ENCODE data around the gene ATP6V0A1. TPM values are rescaled to one million over a fixed set of nuclear protein-coding genes. Genes with fewer than 3 reads are reported as not detected.

Gene ATP6V0A1
- total RNA-seq, 1 experiment from 2014 or later, result 55.2 TPM

DNA sequence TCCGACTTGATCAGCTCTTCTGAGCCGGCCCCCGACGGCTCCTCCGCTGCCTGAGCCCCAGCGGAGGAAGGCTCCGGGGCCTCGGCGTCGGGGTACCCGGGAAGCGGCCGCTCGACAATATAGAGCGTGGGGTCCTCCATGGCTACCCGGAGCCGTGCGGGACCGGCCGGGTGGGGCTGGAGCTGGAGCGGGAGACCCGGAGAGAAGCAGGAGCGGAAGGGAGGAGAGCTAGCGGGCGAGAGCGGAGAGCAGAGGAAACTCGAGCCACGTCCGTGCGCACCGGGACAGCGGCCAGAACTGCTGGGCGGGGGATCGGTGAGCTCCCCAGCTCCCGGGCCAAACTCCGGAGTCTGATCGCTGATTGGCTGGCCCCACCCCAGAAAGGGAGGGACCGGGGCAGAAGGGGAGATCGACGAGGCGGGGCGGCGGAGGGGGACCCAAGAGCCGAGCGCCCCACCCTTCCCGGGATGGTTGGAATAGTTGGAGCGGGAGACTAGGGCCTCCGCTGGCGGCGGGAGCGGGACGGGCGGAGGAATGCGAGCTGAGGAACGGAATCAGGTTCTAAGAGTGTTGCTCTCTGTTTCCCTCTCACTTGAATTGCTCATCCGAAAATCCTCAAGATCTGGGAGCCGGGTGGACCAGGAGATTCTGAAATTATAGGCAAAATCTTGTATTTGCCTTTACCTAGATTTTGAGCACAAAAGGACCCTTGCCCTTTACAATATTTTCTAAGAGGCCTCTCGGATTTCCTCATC, 35.5 kb upstream of the ATP6V0A1 start, which contains the start of gene CAVIN1 (continued):
- TF ChIP-seq, protein P1, sequence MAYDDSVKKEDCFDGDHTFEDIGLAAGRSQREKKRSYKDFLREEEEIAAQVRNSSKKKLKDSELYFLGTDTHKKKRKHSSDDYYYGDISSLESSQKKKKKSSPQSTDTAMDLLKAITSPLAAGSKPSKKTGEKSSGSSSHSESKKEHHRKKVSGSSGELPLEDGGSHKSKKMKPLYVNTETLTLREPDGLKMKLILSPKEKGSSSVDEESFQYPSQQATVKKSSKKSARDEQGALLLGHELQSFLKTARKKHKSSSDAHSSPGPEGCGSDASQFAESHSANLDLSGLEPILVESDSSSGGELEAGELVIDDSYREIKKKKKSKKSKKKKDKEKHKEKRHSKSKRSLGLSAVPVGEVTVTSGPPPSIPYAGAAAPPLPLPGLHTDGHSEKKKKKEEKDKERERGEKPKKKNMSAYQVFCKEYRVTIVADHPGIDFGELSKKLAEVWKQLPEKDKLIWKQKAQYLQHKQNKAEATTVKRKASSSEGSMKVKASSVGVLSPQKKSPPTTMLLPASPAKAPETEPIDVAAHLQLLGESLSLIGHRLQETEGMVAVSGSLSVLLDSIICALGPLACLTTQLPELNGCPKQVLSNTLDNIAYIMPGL (CRISPR knock-in tag; IDR thresholded peaks at IDR 0.05), result peak; percentile 68; the same call in 1 of the 2 replicates
- TF ChIP-seq, protein P2, sequence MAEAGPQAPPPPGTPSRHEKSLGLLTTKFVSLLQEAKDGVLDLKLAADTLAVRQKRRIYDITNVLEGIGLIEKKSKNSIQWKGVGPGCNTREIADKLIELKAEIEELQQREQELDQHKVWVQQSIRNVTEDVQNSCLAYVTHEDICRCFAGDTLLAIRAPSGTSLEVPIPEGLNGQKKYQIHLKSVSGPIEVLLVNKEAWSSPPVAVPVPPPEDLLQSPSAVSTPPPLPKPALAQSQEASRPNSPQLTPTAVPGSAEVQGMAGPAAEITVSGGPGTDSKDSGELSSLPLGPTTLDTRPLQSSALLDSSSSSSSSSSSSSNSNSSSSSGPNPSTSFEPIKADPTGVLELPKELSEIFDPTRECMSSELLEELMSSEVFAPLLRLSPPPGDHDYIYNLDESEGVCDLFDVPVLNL (CRISPR knock-in tag; IDR thresholded peaks at IDR 0.05; ENCODE audit: borderline replicate concordance, low read depth), result peak; percentile 45; the same call in 1 of the 2 replicates
- TF ChIP-seq ZNF416 (CRISPR knock-in tag; IDR thresholded peaks at IDR 0.05) (no peak), EMX1 (CRISPR knock-in tag; IDR thresholded peaks at IDR 0.05) (no peak), CREB1 (CRISPR knock-in tag; IDR thresholded peaks at IDR 0.05) (peak; percentile 52; the same call in 1 of the 2 replicates), PRRX2 (CRISPR knock-in tag; IDR thresholded peaks at IDR 0.05) (no peak), ZNF671 (CRISPR knock-in tag; IDR thresholded peaks at IDR 0.05) (no peak), ZNF219 (CRISPR knock-in tag; IDR thresholded peaks at IDR 0.05; ENCODE audit: borderline replicate concordance) (no peak), NR3C1 (CRISPR knock-in tag; conservative IDR thresholded peaks at IDR 0.05; ENCODE audit: low read depth) (no peak), ZBTB21 (CRISPR knock-in tag; IDR thresholded peaks at IDR 0.05; ENCODE audit: borderline replicate concordance) (no peak), RELA (CRISPR knock-in tag; IDR thresholded peaks at IDR 0.05; ENCODE audit: borderline replicate concordance) (0 out of 2 replicates have a peak, but pooled peaks have one; percentile 14), ATF2 (CRISPR knock-in tag; IDR thresholded peaks at IDR 0.05; ENCODE audit: borderline replicate concordance, low read depth) (no peak; the same call in 1 of the 2 replicates), MAX (CRISPR knock-in tag; IDR thresholded peaks at IDR 0.05) (no peak), ERG (CRISPR knock-in tag; IDR thresholded peaks at IDR 0.05) (no peak), FOXJ3 (CRISPR knock-in tag; IDR thresholded peaks at IDR 0.05; ENCODE audit: borderline replicate concordance) (no peak), NFYB (CRISPR knock-in tag; conservative IDR thresholded peaks at IDR 0.05; ENCODE audit: low read depth) (peak; percentile 64), MXD4 (CRISPR knock-in tag; IDR thresholded peaks at IDR 0.05; ENCODE audit: borderline replicate concordance) (no peak), PREB (CRISPR knock-in tag; IDR thresholded peaks at IDR 0.05; ENCODE audit: borderline replicate concordance) (no peak), FOXP1 (CRISPR knock-in tag; IDR thresholded peaks at IDR 0.05; ENCODE audit: borderline replicate concordance) (0 out of 2 replicates have a peak, but pooled peaks have one; percentile 49)
- TF ChIP-seq, protein P3, sequence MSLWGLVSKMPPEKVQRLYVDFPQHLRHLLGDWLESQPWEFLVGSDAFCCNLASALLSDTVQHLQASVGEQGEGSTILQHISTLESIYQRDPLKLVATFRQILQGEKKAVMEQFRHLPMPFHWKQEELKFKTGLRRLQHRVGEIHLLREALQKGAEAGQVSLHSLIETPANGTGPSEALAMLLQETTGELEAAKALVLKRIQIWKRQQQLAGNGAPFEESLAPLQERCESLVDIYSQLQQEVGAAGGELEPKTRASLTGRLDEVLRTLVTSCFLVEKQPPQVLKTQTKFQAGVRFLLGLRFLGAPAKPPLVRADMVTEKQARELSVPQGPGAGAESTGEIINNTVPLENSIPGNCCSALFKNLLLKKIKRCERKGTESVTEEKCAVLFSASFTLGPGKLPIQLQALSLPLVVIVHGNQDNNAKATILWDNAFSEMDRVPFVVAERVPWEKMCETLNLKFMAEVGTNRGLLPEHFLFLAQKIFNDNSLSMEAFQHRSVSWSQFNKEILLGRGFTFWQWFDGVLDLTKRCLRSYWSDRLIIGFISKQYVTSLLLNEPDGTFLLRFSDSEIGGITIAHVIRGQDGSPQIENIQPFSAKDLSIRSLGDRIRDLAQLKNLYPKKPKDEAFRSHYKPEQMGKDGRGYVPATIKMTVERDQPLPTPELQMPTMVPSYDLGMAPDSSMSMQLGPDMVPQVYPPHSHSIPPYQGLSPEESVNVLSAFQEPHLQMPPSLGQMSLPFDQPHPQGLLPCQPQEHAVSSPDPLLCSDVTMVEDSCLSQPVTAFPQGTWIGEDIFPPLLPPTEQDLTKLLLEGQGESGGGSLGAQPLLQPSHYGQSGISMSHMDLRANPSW (CRISPR knock-in tag; conservative IDR thresholded peaks at IDR 0.05; ENCODE audit: low read depth), result no peak
- TF ChIP-seq, protein P4, sequence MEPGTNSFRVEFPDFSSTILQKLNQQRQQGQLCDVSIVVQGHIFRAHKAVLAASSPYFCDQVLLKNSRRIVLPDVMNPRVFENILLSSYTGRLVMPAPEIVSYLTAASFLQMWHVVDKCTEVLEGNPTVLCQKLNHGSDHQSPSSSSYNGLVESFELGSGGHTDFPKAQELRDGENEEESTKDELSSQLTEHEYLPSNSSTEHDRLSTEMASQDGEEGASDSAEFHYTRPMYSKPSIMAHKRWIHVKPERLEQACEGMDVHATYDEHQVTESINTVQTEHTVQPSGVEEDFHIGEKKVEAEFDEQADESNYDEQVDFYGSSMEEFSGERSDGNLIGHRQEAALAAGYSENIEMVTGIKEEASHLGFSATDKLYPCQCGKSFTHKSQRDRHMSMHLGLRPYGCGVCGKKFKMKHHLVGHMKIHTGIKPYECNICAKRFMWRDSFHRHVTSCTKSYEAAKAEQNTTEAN (CRISPR knock-in tag; IDR thresholded peaks at IDR 0.05), result no peak
- TF ChIP-seq, protein P5, sequence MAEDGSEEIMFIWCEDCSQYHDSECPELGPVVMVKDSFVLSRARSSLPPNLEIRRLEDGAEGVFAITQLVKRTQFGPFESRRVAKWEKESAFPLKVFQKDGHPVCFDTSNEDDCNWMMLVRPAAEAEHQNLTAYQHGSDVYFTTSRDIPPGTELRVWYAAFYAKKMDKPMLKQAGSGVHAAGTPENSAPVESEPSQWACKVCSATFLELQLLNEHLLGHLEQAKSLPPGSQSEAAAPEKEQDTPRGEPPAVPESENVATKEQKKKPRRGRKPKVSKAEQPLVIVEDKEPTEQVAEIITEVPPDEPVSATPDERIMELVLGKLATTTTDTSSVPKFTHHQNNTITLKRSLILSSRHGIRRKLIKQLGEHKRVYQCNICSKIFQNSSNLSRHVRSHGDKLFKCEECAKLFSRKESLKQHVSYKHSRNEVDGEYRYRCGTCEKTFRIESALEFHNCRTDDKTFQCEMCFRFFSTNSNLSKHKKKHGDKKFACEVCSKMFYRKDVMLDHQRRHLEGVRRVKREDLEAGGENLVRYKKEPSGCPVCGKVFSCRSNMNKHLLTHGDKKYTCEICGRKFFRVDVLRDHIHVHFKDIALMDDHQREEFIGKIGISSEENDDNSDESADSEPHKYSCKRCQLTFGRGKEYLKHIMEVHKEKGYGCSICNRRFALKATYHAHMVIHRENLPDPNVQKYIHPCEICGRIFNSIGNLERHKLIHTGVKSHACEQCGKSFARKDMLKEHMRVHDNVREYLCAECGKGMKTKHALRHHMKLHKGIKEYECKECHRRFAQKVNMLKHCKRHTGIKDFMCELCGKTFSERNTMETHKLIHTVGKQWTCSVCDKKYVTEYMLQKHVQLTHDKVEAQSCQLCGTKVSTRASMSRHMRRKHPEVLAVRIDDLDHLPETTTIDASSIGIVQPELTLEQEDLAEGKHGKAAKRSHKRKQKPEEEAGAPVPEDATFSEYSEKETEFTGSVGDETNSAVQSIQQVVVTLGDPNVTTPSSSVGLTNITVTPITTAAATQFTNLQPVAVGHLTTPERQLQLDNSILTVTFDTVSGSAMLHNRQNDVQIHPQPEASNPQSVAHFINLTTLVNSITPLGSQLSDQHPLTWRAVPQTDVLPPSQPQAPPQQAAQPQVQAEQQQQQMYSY (CRISPR knock-in tag; IDR thresholded peaks at IDR 0.05), result peak; percentile 96
